Lung (tissue), 12 donors: ENCODE data around the gene KRT71. TPM values are rescaled to one million over a fixed set of nuclear protein-coding genes. Genes with fewer than 3 reads are reported as not detected.

Source experiments
- ATAC-seq: fragments of 200-7000 bp; cut with Tn5 transposase; one replicate; pipeline ENCODE4 v1.9.1; 2020; ENCODE audit warnings: moderate number of reproducible peaks; ENCODE audit not compliant: insufficient read depth, low FRiP score
- DNase-seq, 3 donors: peaks; one replicate each; pipeline ENCODE4 v3.0.0-alpha.2; 2013 to 2017
- H3K27ac ChIP-seq, 2 donors: one replicate each; pipeline ENCODE4 v1.5.1; 2013; ENCODE audit warnings: mild to moderate bottlenecking in 2 of 2, moderate library complexity in 2 of 2, control low read depth in 1 of 2, inconsistent platforms in 1 of 2, low read depth in 1 of 2, low read length in 1 of 2
- H3K27me3 ChIP-seq, 3 donors: one replicate each; pipeline ENCODE4 v1.5.1; 2013; ENCODE audit warnings: low read length in 2 of 3; ENCODE audit not compliant: control insufficient read depth in 3 of 3, insufficient read depth in 3 of 3
- H3K36me3 ChIP-seq, 4 donors: one replicate each; pipeline ENCODE4 v1.5.1; 2013; ENCODE audit warnings: low read length in 4 of 4, mild to moderate bottlenecking in 1 of 4, moderate library complexity in 1 of 4; ENCODE audit not compliant: control insufficient read depth in 4 of 4, insufficient read depth in 4 of 4
- H3K4me1 ChIP-seq, 5 donors: one replicate each; pipeline ENCODE4 v1.5.1; 2013; ENCODE audit warnings: low read length in 5 of 5, mild to moderate bottlenecking in 2 of 5, moderate library complexity in 1 of 5; ENCODE audit not compliant: control insufficient read depth in 5 of 5, insufficient read depth in 5 of 5
- H3K4me3 ChIP-seq: one replicate; pipeline ENCODE4 v1.5.1; 2013; ENCODE audit warnings: mild to moderate bottlenecking, control low read depth, moderate library complexity
- H3K9ac ChIP-seq, 2 donors: one replicate each; pipeline ENCODE4 v1.5.1; 2013; ENCODE audit warnings: low read length in 2 of 2, control low read depth in 1 of 2; ENCODE audit not compliant: insufficient read depth in 1 of 2
- H3K9me3 ChIP-seq, 4 donors: one replicate each; pipeline ENCODE4 v1.5.1; 2013; ENCODE audit warnings: low read length in 3 of 4, mild to moderate bottlenecking in 1 of 4, moderate library complexity in 1 of 4; ENCODE audit not compliant: control insufficient read depth in 4 of 4, insufficient read depth in 3 of 4
- WGBS, 2 donors: extraction: QIAGEN DNeasy Blood & Tissue Kit; methylation state at CpG; one replicate each; pipeline ENCODE4 v1.1.7; 2013; 5-methylcytosine and 5-hydroxymethylcytosine counted together
- polyA plus RNA-seq, 2 donors: library from polyadenylated mRNA; stranded (reverse); fragments of 200-250 nt; gene quantifications; one replicate each; pipeline ENCODE4 v1.2.1, GENCODE V29; 2013
- total RNA-seq, 2 donors: library from RNA; depleted of rRNA in 1 of 2; stranded (reverse); fragments of >200 nt in 1 of 2; gene quantifications; one replicate each; pipeline ENCODE4 v1.2.1, GENCODE V29; 2014 to 2021
- TF ChIP-seq, protein P1 (sequence below): IDR thresholded peaks from 2 replicates; pipeline ENCODE4 v1.5.1; 2012; ENCODE audit warnings: mild to moderate bottlenecking; ENCODE audit errors: control extremely low read depth, extremely low read depth
- donor health status: control.
- donor health status: control.
- donor health status: Bipolar disorder and iron deficiency.
- donor health status: healthy.
- donor health status: DM: yes; HTN: yes; CAD: no.

KRT71 gene
- total and polyA plus RNA-seq, 4 donors: not detected

DNA sequence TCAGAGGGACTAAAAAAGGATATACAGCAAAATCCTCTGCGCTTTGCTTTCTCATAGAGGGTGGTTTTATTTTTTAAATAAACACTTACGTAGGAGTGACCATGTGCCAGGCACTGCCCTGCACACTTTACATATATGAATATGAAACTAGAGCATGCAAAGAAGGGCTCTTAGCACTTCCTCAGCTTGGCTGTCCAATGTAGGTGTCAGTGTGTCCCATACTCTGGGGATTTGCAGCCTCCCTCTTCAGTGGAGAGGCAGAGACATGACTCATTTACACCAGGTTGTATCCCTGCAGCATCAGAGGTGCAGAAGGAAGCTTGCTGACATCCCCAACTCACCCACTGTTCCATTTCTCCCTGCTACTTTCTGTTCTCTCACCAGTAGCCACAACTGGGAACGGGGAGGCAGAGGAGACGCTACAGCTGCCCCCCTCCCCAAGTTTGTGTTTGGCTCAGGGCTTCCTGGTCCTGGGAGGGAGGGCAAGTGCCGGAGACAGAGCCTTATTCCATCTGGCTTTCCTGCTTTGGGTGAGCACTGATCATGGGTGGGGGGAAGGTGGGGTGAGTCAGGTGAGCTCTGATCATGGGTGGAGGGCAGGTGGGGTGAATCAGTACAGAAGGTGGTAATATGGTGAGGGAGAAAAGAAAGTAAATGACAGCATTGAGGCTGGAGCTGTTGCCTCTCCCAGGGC, 27.9 kb downstream of the KRT71 start:
- TF ChIP-seq, protein P1, sequence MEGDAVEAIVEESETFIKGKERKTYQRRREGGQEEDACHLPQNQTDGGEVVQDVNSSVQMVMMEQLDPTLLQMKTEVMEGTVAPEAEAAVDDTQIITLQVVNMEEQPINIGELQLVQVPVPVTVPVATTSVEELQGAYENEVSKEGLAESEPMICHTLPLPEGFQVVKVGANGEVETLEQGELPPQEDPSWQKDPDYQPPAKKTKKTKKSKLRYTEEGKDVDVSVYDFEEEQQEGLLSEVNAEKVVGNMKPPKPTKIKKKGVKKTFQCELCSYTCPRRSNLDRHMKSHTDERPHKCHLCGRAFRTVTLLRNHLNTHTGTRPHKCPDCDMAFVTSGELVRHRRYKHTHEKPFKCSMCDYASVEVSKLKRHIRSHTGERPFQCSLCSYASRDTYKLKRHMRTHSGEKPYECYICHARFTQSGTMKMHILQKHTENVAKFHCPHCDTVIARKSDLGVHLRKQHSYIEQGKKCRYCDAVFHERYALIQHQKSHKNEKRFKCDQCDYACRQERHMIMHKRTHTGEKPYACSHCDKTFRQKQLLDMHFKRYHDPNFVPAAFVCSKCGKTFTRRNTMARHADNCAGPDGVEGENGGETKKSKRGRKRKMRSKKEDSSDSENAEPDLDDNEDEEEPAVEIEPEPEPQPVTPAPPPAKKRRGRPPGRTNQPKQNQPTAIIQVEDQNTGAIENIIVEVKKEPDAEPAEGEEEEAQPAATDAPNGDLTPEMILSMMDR: no peak
- H3K9ac ChIP-seq: no peak overlapping the region

DNA sequence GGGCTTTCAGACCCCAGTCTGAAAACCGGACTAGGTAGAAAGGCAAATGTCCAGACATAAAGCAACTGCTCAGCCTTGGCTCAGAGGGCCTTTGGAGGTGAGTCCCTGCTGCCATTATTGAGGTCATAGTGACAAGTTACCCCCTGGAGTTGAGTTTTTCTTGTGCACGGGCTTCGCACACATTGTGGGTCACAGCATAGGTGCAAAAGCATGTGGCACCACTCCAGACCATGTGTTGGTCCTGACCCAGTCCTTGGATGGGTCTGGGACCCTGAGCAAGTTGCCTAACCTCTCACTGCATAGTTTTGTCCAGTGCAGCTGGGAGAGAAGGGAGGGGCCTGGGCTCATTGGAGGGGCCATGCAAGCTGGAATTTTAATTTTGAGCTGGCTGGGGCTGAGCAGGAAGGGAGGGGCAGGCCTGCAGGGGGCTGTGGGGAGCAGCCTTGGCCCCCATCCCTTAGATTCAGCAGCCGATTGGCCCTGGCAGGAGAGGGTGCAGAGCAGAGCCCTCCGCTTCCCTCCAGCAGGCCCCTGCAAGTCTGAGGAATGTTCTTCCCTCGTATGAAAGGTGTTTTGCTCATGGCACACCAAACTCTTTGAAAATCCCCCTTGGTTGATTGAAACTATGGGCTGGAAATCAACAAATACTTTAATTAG, 28.6 kb downstream of the KRT71 start:
- no peaks in the 10 kb centered on the region for H3K36me3 ChIP-seq
- ATAC-seq (no peak), DNase-seq (no peak)
- 69 to 77% methylated on average over 6 of the region's 6 CpGs for WGBS, 2 donors
- H3K27me3 ChIP-seq: no peaks in the 10 kb centered on the region
- H3K27ac ChIP-seq: no peak overlapping the region
- H3K4me3 ChIP-seq: no peak overlapping the region
- TF ChIP-seq, protein P1: no peak
- H3K4me1 ChIP-seq: peaks cover 0 to 4% (median 0%) of the 10 kb centered on the region in 5 donors
- H3K9me3 ChIP-seq: no peaks in the 10 kb centered on the region
- H3K9ac ChIP-seq: no peak overlapping the region

More for the DNA sequence above, 27.9 kb downstream of the KRT71 start:
- Histone ChIP-seq H3K27me3 (no peaks in the 10 kb centered on the region), H3K36me3 (no peaks in the 10 kb centered on the region), H3K4me3 (no peak overlapping the region), H3K9me3 (no peaks in the 10 kb centered on the region), H3K27ac (no peak overlapping the region), H3K4me1 (peaks cover 0 to 4% (median 0%) of the 10 kb centered on the region in 5 donors)
- 77 to 92% methylated on average over 5 of the region's 5 CpGs for WGBS, 2 donors
- DNase-seq (no peak), ATAC-seq (no peak)

DNA sequence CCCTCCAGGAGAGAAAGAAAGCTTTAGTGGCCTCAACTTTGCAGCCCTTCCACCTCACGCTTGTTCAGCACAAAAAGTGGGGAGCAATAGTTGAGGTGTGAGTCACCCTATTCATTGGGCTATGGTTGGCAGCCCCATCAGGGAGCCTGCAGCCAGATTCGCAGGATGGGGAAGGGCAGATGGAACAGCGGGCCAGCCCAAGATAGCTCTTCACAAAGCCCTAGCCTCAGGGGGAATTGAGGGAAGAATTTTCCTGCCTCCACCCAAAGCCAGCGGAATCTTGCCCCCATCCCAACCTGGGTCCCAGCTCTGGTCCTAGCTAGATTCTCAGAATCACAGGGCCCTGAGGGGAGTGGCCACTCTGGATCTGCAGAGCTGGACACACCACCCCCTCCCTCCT, 29.1 kb downstream of the KRT71 start:
- H3K27me3 ChIP-seq: peaks cover 0 to 4% (median 0%) of the 10 kb centered on the region in 3 donors
- TF ChIP-seq, protein P1: no peak
- no peaks in the 10 kb centered on the region for H3K9me3 ChIP-seq
- ATAC-seq: no peak
- 90 to 92% methylated on average over 4 of the region's 4 CpGs for WGBS, 2 donors
- no peak overlapping the region for H3K9ac ChIP-seq
- H3K4me3 ChIP-seq: no peak overlapping the region
- DNase-seq: no peak
- H3K27ac ChIP-seq: no peak overlapping the region
- H3K36me3 ChIP-seq: no peaks in the 10 kb centered on the region
- H3K4me1 ChIP-seq: peaks cover 0 to 4% (median 0%) of the 10 kb centered on the region in 5 donors
